H9 (cell line): ENCODE data around the gene CRIP2. TPM values are rescaled to one million over a fixed set of nuclear protein-coding genes. Genes with fewer than 3 reads are reported as not detected.

Experiments used
- DNase-seq: peaks from one replicate; pipeline ENCODE4 v3.0.0-alpha.2; 2017
- H2AFZ ChIP-seq: one replicate; pipeline ENCODE4 v1.6.1; 2013; ENCODE audit warnings: mild to moderate bottlenecking, low read length, control low read depth, moderate library complexity
- H2AK5ac ChIP-seq: 2 replicates; pipeline ENCODE4 v1.6.1; 2013; ENCODE audit warnings: low read length, control low read depth, mixed read lengths; ENCODE audit not compliant: insufficient read length
- H2BK120ac ChIP-seq: one replicate; pipeline ENCODE4 v1.6.1; 2013; ENCODE audit warnings: low read depth, mild to moderate bottlenecking, low read length, control low read depth, inconsistent platforms; ENCODE audit not compliant: poor library complexity, severe bottlenecking
- H2BK12ac ChIP-seq: 2 replicates; pipeline ENCODE4 v1.6.1; 2013; ENCODE audit warnings: low read length, control low read depth, mixed read lengths, low read depth; ENCODE audit not compliant: insufficient read length
- H2BK15ac ChIP-seq: 2 replicates; pipeline ENCODE4 v1.6.1; 2013; ENCODE audit warnings: low read depth, low read length, control low read depth
- H2BK20ac ChIP-seq: one replicate; pipeline ENCODE4 v1.6.1; 2013; ENCODE audit warnings: low read depth, mild to moderate bottlenecking, low read length, control low read depth, inconsistent platforms; ENCODE audit not compliant: poor library complexity, severe bottlenecking
- H2BK5ac ChIP-seq: 2 replicates; pipeline ENCODE4 v1.6.1; 2013; ENCODE audit warnings: low read length, control low read depth, mixed read lengths; ENCODE audit not compliant: insufficient read length
- H3K14ac ChIP-seq: 2 replicates; pipeline ENCODE4 v1.6.1; 2013; ENCODE audit warnings: low read length, control low read depth; ENCODE audit not compliant: insufficient read depth
- H3K18ac ChIP-seq: 2 replicates; pipeline ENCODE4 v1.6.1; 2013; ENCODE audit warnings: low read depth, mild to moderate bottlenecking, mixed read lengths, low read length, control low read depth; ENCODE audit not compliant: insufficient read length
- H3K23ac ChIP-seq: 2 replicates; pipeline ENCODE4 v1.6.1; 2013; ENCODE audit warnings: low read length, control low read depth, mixed read lengths, low read depth; ENCODE audit not compliant: insufficient read length
- H3K23me2 ChIP-seq: 2 replicates; pipeline ENCODE4 v1.6.1; 2013; ENCODE audit warnings: low read depth, mild to moderate bottlenecking, mixed read lengths, low read length, control low read depth; ENCODE audit not compliant: insufficient read length, poor library complexity, severe bottlenecking
- H3K27ac ChIP-seq: 2 replicates; pipeline ENCODE4 v1.5.1; 2013; ENCODE audit warnings: low read length, control low read depth, mixed read lengths, low read depth; ENCODE audit not compliant: insufficient read length
- H3K27me3 ChIP-seq: 2 replicates; pipeline ENCODE4 v1.6.1; 2013; ENCODE audit warnings: low read length, control low read depth, inconsistent platforms; ENCODE audit not compliant: insufficient read depth
- H3K4ac ChIP-seq: 2 replicates; pipeline ENCODE4 v1.6.1; 2013; ENCODE audit warnings: low read depth, mild to moderate bottlenecking, control low read depth, inconsistent platforms, low read length, moderate library complexity
- H3K4me1 ChIP-seq: 2 replicates; pipeline ENCODE4 v1.6.1; 2013; ENCODE audit warnings: low read length, control low read depth, inconsistent platforms; ENCODE audit not compliant: insufficient read depth
- H3K4me2 ChIP-seq: 2 replicates; pipeline ENCODE4 v1.6.1; 2013; ENCODE audit warnings: low read length, control low read depth, mixed read lengths; ENCODE audit not compliant: insufficient read length, insufficient read depth
- H3K56ac ChIP-seq: 2 replicates; pipeline ENCODE4 v1.6.1; 2013; ENCODE audit warnings: low read depth, mild to moderate bottlenecking, mixed read lengths, low read length, control low read depth; ENCODE audit not compliant: insufficient read length
- H3K79me1 ChIP-seq: 2 replicates; pipeline ENCODE4 v1.6.1; 2013; ENCODE audit warnings: low read depth, mild to moderate bottlenecking, moderate library complexity, low read length, control low read depth, inconsistent platforms; ENCODE audit not compliant: insufficient read depth, poor library complexity, severe bottlenecking
- H3K79me2 ChIP-seq: 2 replicates; pipeline ENCODE4 v1.6.1; 2013; ENCODE audit warnings: low read length, control low read depth, inconsistent platforms; ENCODE audit not compliant: insufficient read depth
- H3K9ac ChIP-seq: 2 replicates; pipeline ENCODE4 v1.6.1; 2013; ENCODE audit warnings: low read length, control low read depth, mixed read lengths; ENCODE audit not compliant: insufficient read length; ENCODE audit errors: extremely low read depth
- H3K9me3 ChIP-seq: one replicate; pipeline ENCODE4 v1.6.1; 2013; ENCODE audit warnings: low read depth, low read length, inconsistent platforms; ENCODE audit not compliant: control insufficient read depth
- H3T11ph ChIP-seq: one replicate; pipeline ENCODE4 v1.6.1; 2013; ENCODE audit warnings: mild to moderate bottlenecking, low read length, control low read depth, inconsistent platforms
- H4K20me1 ChIP-seq: one replicate; pipeline ENCODE4 v1.6.1; 2013; ENCODE audit not compliant: control insufficient read depth, insufficient read length, insufficient read depth
- H4K5ac ChIP-seq: 2 replicates; pipeline ENCODE4 v1.6.1; 2013; ENCODE audit warnings: low read depth, mild to moderate bottlenecking, mixed read lengths, low read length, control low read depth; ENCODE audit not compliant: insufficient read length
- H4K8ac ChIP-seq: replicated peaks from 2 replicates; pipeline ENCODE4 v1.6.1; 2013; ENCODE audit warnings: low read length, control low read depth, mixed read lengths, low read depth; ENCODE audit not compliant: insufficient read length
- H4K91ac ChIP-seq: 2 replicates; pipeline ENCODE4 v1.6.1; 2013; ENCODE audit warnings: low read depth, mild to moderate bottlenecking, moderate library complexity, mixed read lengths, low read length, control low read depth; ENCODE audit not compliant: insufficient read length
- H3K27ac Mint-ChIP-seq, 3 experiments: 2 replicates in 2 of 3; 3 replicates in 1 of 3; pipeline ENCODE4 v1.8.0; 2020 to 2021; ENCODE audit warnings: mixed read lengths in 3 of 3, mild to moderate bottlenecking in 1 of 3, moderate library complexity in 1 of 3
- H3K27me3 Mint-ChIP-seq: 2 replicates; pipeline ENCODE4 v1.8.0; 2021; ENCODE audit warnings: low read depth, mild to moderate bottlenecking, moderate library complexity, mixed read lengths
- H3K36me3 Mint-ChIP-seq, 3 experiments: 2 replicates in 2 of 3; 3 replicates in 1 of 3; pipeline ENCODE4 v1.8.0; 2020 to 2021; ENCODE audit warnings: low read depth in 3 of 3, mixed read lengths in 3 of 3; ENCODE audit not compliant: insufficient read depth in 1 of 3
- H3K4me1 Mint-ChIP-seq, 2 experiments: 2 replicates each; pipeline ENCODE4 v1.8.0; 2020; ENCODE audit warnings: mixed read lengths in 2 of 2
- H3K4me3 Mint-ChIP-seq, 2 experiments: 2 replicates in 1 of 2; 3 replicates in 1 of 2; pipeline ENCODE4 v1.8.0; 2020 to 2021; ENCODE audit warnings: mild to moderate bottlenecking in 2 of 2, mixed read lengths in 2 of 2, moderate library complexity in 1 of 2
- H3K9me3 Mint-ChIP-seq, 2 experiments: 2 replicates in 1 of 2; 3 replicates in 1 of 2; pipeline ENCODE4 v1.8.0; 2020; ENCODE audit warnings: mild to moderate bottlenecking in 2 of 2, mixed read lengths in 2 of 2, moderate library complexity in 1 of 2
- WGBS: extraction: QIAGEN DNeasy Blood & Tissue Kit; methylation state at CpG from one replicate; pipeline ENCODE4 v1.1.7; 2013; ENCODE audit warnings: missing lambda C conversion rate, low lambda C conversion rate, mixed read lengths; ENCODE audit not compliant: insufficient read length; ENCODE audit errors: extremely low coverage; 5-methylcytosine and 5-hydroxymethylcytosine counted together
- total RNA-seq: library from RNA; stranded (reverse); gene quantifications from 2 replicates; pipeline ENCODE4 v1.2.1, GENCODE V29; 2021
- TF ChIP-seq, protein P1 (sequence below): fragments of 200-600 bp; sonication (generic); conservative IDR thresholded peaks from 3 replicates; pipeline ENCODE4 v1.8.0; 2021; ENCODE audit warnings: antibody characterized with exemption, mild to moderate bottlenecking

The CRIP2 gene
- total RNA-seq, 1 experiment from 2014 or later, result 5.7 TPM

DNA sequence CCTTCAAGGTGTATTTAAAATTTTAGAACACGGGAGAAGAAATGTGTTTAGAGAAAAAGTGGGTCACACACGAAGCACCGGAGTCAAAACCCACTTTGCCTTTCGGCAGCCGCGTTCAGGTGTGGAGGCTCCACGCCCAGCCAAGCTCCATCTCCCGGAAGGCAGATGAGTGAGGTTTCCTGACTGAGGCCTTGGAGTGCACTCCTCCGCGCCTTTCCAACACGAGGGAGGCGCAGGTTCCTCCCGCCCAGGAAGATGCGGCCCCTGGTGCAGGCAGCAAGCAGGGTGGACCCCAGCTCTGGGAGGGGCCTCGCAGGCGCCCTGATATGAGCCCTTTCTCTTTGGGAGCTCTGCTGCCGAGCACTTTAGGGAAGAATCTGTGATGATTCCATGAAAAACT lies 32.5 kb upstream of the CRIP2 start:
- no peak overlapping the region for H3K14ac ChIP-seq
- no peaks in the 10 kb centered on the region for H3K9me3 Mint-ChIP-seq
- H3K18ac ChIP-seq, result no peak overlapping the region
- peak overlapping the region in 2 of 3 experiments; percentile 3; a peak in 2 of 7 replicates for H3K27ac Mint-ChIP-seq
- H4K5ac ChIP-seq, result no peak overlapping the region
- peaks cover 16 to 37% (median 19%) of the 10 kb centered on the region in 3 experiments; a peak in 6 of 7 replicates for H3K36me3 Mint-ChIP-seq
- no peak overlapping the region for H2BK12ac ChIP-seq
- H3K23me2 ChIP-seq, result no peaks in the 10 kb centered on the region
- H3T11ph ChIP-seq, result no peak overlapping the region
- no peaks in the 10 kb centered on the region for H3K9me3 ChIP-seq
- TF ChIP-seq, protein P1, sequence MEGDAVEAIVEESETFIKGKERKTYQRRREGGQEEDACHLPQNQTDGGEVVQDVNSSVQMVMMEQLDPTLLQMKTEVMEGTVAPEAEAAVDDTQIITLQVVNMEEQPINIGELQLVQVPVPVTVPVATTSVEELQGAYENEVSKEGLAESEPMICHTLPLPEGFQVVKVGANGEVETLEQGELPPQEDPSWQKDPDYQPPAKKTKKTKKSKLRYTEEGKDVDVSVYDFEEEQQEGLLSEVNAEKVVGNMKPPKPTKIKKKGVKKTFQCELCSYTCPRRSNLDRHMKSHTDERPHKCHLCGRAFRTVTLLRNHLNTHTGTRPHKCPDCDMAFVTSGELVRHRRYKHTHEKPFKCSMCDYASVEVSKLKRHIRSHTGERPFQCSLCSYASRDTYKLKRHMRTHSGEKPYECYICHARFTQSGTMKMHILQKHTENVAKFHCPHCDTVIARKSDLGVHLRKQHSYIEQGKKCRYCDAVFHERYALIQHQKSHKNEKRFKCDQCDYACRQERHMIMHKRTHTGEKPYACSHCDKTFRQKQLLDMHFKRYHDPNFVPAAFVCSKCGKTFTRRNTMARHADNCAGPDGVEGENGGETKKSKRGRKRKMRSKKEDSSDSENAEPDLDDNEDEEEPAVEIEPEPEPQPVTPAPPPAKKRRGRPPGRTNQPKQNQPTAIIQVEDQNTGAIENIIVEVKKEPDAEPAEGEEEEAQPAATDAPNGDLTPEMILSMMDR, result no peak
- WGBS, result no CpG with 5 or more reads among the region's 17 CpGs
- no peaks in the 10 kb centered on the region for H4K20me1 ChIP-seq
- no peak overlapping the region for H2BK120ac ChIP-seq
- no peak overlapping the region for H3K56ac ChIP-seq
- H3K4me2 ChIP-seq, result no peak overlapping the region
- no peaks in the 10 kb centered on the region for H3K4me1 Mint-ChIP-seq
- no peak overlapping the region for H2BK20ac ChIP-seq
- H3K27me3 Mint-ChIP-seq, result no peaks in the 10 kb centered on the region
- H3K79me2 ChIP-seq, result peaks cover 5% of the 10 kb centered on the region; the same call in 1 of the 2 replicates
- no peak overlapping the region for H2AK5ac ChIP-seq
- H2BK5ac ChIP-seq, result no peak overlapping the region
- no peak overlapping the region for H3K4ac ChIP-seq
- no peak overlapping the region for H2BK15ac ChIP-seq
- no peak overlapping the region for H3K9ac ChIP-seq
- H4K8ac ChIP-seq, result no peak overlapping the region
- H4K91ac ChIP-seq, result no peak overlapping the region
- H3K4me3 Mint-ChIP-seq, result no peak overlapping the region
- no peaks in the 10 kb centered on the region for H3K4me1 ChIP-seq
- H3K27ac ChIP-seq, result no peak overlapping the region
- no peak for DNase-seq
- H3K27me3 ChIP-seq, result no peaks in the 10 kb centered on the region
- peaks cover 2% of the 10 kb centered on the region for H3K79me1 ChIP-seq
- H3K23ac ChIP-seq, result no peak overlapping the region
- no peak overlapping the region for H2AFZ ChIP-seq
